Cortex of kidney (tissue), 1 donor: ENCODE data around the gene HGF.
"Not testable (repeated sequence)": the region's sequence is repeated elsewhere in the genome, so short reads cannot be mapped to it uniquely, and the experiment has no call there.

Source experiments
- DNase-seq: peaks from one replicate; lab custom pipeline; 2025; lab: John Stamatoyannopoulos, UW

Gene HGF

GRCh38 chr7:81776161-81776560 lies 6.3 kb upstream of the HGF start:
- no peak for DNase-seq

- no peak for DNase-seq
Observed at GRCh38 chr7:81775560-81775959, 5.7 kb upstream of the HGF start.

- DNase-seq = no peak
Observed at GRCh38 chr7:81774551-81774950, 4.7 kb upstream of the HGF start.

GRCh38 chr7:81770728-81771223 lies 929 bp upstream of the HGF start:
- no peak for DNase-seq

GRCh38 chr7:81768951-81769778 lies 682 bp downstream of the HGF start:
- DNase-seq = no peak

GRCh38 chr7:81767926-81768325 lies 1.9 kb downstream of the HGF start:
- DNase-seq = no peak

- no peak for DNase-seq
Observed at GRCh38 chr7:81761821-81762220, 8.0 kb downstream of the HGF start.

- DNase-seq = no peak
Observed at GRCh38 chr7:81761031-81761430, 8.8 kb downstream of the HGF start.

- no peak for DNase-seq
Observed at GRCh38 chr7:81754918-81755696, 14.7 kb downstream of the HGF start.

- no peak for DNase-seq
Observed at GRCh38 chr7:81753392-81753791, 16.5 kb downstream of the HGF start.

- no peak for DNase-seq
Observed at GRCh38 chr7:81752318-81752714, 17.5 kb downstream of the HGF start.

GRCh38 chr7:81751619-81752317 lies 18.1 kb downstream of the HGF start:
- DNase-seq = no peak

GRCh38 chr7:81745637-81746036 lies 24.2 kb downstream of the HGF start:
- DNase-seq = no peak

- no peak for DNase-seq
Observed at GRCh38 chr7:81744389-81744788, 25.5 kb downstream of the HGF start.

- DNase-seq = no peak
Observed at GRCh38 chr7:81743665-81744064, 26.2 kb downstream of the HGF start.

GRCh38 chr7:81743201-81743600 lies 26.6 kb downstream of the HGF start:
- no peak for DNase-seq

GRCh38 chr7:81740403-81740802 lies 29.4 kb downstream of the HGF start:
- no peak for DNase-seq

- DNase-seq = no peak
Observed at GRCh38 chr7:81736091-81736490, 33.8 kb downstream of the HGF start.

- DNase-seq = no peak
Observed at GRCh38 chr7:81725812-81726127, 44.1 kb downstream of the HGF start.

GRCh38 chr7:81725003-81725811 lies 44.6 kb downstream of the HGF start:
- no peak for DNase-seq

- not testable (repeated sequence) for DNase-seq
Observed at GRCh38 chr7:81722250-81722649, 47.6 kb downstream of the HGF start.

- DNase-seq = no peak
Observed at GRCh38 chr7:81721437-81721836, 48.4 kb downstream of the HGF start.
